AG09319 (cell line): Measurements from ENCODE around the gene NSG1.
"Not testable (repeated sequence)": the region's sequence is repeated elsewhere in the genome, so short reads cannot be mapped to it uniquely, and the experiment has no call there.

Experiments
- DNase-seq: peaks from one replicate; pipeline ENCODE4 v3.0.0-alpha.2; 2010; ENCODE audit warnings: low read depth; ENCODE audit errors: extremely low read depth
- TF ChIP-seq, protein P1 (sequence below): IDR thresholded peaks from 2 replicates; pipeline ENCODE4 v1.5.1; 2011; ENCODE audit warnings: low read depth, mild to moderate bottlenecking, inconsistent platforms, low read length, moderate library complexity

NSG1 gene

DNA sequence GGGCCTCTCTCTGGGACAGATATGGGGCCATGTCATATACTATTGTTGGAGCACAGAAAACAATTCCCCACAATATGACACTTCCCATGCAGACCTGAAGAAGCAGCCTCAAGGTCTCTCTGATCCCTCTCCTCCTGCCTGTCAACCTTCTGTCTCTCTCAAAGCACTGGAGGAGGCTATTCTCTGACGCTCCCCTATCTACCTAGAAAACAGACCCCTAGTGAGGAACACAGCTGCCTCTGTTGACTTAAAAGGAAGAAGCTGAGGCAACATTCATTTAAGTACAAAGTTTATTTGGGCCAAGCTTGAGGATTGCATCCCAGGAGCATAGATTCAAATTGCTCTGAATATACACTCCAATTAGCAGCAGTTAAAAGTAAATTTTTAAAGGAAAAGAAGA lies 39.3 kb upstream of the NSG1 start:
- no peak for DNase-seq
- TF ChIP-seq, protein P1, sequence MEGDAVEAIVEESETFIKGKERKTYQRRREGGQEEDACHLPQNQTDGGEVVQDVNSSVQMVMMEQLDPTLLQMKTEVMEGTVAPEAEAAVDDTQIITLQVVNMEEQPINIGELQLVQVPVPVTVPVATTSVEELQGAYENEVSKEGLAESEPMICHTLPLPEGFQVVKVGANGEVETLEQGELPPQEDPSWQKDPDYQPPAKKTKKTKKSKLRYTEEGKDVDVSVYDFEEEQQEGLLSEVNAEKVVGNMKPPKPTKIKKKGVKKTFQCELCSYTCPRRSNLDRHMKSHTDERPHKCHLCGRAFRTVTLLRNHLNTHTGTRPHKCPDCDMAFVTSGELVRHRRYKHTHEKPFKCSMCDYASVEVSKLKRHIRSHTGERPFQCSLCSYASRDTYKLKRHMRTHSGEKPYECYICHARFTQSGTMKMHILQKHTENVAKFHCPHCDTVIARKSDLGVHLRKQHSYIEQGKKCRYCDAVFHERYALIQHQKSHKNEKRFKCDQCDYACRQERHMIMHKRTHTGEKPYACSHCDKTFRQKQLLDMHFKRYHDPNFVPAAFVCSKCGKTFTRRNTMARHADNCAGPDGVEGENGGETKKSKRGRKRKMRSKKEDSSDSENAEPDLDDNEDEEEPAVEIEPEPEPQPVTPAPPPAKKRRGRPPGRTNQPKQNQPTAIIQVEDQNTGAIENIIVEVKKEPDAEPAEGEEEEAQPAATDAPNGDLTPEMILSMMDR, result no peak

DNA sequence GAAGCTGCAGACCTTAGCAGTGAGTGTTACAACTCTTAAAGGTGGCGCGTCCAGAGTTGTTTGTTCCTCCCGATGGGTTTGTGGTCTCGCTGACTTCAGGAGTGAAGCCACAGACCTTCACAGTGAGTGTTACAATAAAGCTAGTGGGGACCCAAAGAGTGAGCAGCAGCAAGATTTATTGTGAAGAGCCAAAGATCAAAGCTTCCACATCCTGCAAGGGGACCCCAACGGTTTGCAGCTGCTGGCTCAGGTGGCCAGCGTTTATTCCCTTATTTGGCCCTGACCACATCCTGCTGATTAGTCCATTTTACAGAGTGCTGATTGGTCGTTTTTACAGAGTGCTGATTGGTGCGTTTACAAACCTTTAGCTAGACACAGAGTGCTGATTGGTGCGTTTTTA lies 38.3 kb upstream of the NSG1 start:
- DNase-seq, result not testable (repeated sequence)

DNA sequence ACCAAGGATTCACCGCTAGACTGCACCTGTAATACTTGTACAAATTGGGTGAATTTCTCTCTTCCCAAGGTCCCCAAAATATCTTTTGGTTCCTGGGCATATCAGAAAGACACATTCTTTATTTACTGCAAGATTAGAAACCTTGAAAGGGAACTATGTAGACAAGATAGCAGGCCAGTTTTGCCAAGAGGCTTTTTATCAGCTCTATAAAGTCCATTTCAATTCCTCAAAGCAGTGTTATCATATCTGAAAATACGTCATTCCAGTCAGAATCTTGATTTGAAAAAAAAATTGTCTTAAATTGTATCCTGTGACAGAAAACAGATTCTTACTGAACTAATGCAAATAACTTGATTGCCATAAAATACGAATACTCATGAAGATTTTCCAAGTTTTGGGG lies 37.0 kb upstream of the NSG1 start:
- no peak for DNase-seq
- TF ChIP-seq, protein P1, result no peak

DNA sequence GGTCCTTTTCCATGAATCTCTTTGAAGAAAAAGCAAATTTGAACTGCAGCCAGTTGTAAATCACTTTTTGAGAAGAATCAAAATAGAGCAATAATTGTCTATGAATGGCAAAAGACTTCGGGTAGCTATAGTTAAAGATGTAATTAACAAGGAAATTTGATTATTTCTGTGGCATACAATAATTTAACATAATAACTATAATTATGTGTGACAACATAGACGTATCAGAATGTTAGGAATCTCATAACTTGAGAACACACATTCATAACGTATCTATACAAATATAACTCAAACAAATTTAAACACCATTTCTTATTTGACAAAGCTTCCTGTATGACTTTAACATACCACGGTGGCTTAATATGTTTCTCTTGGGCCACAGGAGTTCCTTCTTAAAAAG lies 36.0 kb upstream of the NSG1 start:
- TF ChIP-seq, protein P1, result no peak
- DNase-seq, result no peak

- TF ChIP-seq, protein P1, result no peak
- no peak for DNase-seq
Measured at GRCh38 chr4:4355302-4355701, 31.6 kb upstream of the NSG1 start.

DNA sequence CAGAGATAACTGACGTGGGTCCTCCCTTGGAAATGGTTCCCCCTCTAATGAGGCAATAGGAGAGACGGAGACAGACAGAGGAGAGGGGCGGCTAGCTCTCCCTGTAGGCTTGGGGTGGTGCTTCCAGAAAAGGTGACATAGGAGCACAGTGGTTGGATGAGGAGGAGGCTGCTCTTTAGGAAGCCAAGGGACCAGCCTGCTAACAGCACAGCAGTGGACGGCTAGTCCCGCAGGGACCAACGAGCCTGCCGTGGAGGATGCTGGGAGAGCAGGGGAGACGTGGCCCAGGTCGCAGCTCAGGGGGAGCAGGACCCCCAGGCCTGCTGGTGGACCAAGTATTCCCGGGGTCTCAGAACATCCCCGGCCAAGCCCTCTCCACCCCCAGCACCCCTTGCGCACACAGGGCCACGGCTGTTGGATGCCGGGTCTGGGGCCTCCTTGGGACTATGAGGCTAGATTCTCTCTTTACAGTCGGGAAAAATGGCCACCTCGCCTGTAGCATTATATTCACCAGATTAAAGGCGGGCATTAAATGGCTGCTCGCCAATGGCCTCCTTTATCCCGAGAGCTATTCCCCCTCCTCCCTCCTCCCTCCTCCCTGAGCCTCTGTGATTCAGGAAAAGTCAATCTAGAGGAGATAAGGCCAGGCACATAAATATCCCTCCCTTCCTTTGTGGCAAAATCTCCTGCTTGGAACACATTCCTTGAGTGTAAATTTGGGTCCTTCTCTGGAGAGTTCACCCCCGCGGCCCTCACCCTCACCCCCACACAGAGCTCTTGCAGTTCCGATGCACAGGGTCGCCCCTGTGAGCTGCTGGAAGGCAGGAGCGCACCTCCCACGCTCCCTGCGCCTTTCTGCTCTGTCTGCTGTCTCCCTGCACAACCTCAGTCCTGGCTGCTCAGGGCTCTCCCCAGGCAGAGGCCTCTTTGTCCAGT lies 30.5 kb upstream of the NSG1 start:
- no peak for DNase-seq
- TF ChIP-seq, protein P1, result no peak

- TF ChIP-seq, protein P1, result no peak
- no peak for DNase-seq
Measured at GRCh38 chr4:4358093-4358854, 28.6 kb upstream of the NSG1 start.
